Caco-2 (cell line): Measurements from ENCODE around the gene FOXP1. TPM values are rescaled to one million over a fixed set of nuclear protein-coding genes. Genes with fewer than 3 reads are reported as not detected.

Experiments used
- BruUV-seq: library from RNA; stranded (reverse); fragments of 400-500 nt; replicated peaks from 2 replicates; lab custom pipeline; 2021; lab: Mats Ljungman, UMichigan
- CTCF ChIA-PET: fragments of 300-600 bp; sonication (Branson Sonifier 250); formaldehyde crosslinking; loops from one replicate; lab custom pipeline; 2022; ENCODE audit warnings: antibody characterized with exemption; lab: Charles Lee
- POLR2A ChIA-PET: fragments of 300-600 bp; sonication (Branson Sonifier 250); formaldehyde crosslinking; loops from one replicate; lab custom pipeline; 2022; ENCODE audit warnings: antibody characterized with exemption; lab: Charles Lee
- DNase-seq, 2 experiments: peaks; one replicate each; pipeline versions ENCODE4 v3.0.0 to v3.0.0-alpha.2; 2020 to 2022
- H3K27me3 ChIP-seq: replicated peaks from 2 replicates; pipeline ENCODE4 v1.6.0; 2011; ENCODE audit warnings: low read length; ENCODE audit not compliant: control insufficient read depth, insufficient read depth
- H3K36me3 ChIP-seq: 2 replicates; pipeline ENCODE4 v1.5.1; 2011; ENCODE audit warnings: low read length; ENCODE audit not compliant: control insufficient read depth, insufficient read depth
- H3K4me1 ChIP-seq: fragments of 250-450 bp; sonication (Bioruptor Pico); 2 replicates; pipeline ENCODE4 v1.5.1; 2020; ENCODE audit warnings: mild to moderate bottlenecking
- H3K4me3 ChIP-seq: 2 replicates; pipeline ENCODE4 v1.5.1; 2011; ENCODE audit warnings: low read depth, mild to moderate bottlenecking, control low read depth, low read length
- H3K9me3 ChIP-seq: fragments of 250-450 bp; sonication (Bioruptor Pico); 2 replicates; pipeline ENCODE4 v1.5.1; 2020; ENCODE audit warnings: mild to moderate bottlenecking, moderate library complexity
- H3K27ac Mint-ChIP-seq: one replicate; pipeline ENCODE4 v1.8.0; 2022; ENCODE audit warnings: mixed read lengths; ENCODE audit not compliant: unreplicated experiment
- H3K27me3 Mint-ChIP-seq: one replicate; pipeline ENCODE4 v1.8.0; 2022; ENCODE audit warnings: mixed read lengths; ENCODE audit not compliant: insufficient read depth, unreplicated experiment
- H3K36me3 Mint-ChIP-seq: one replicate; pipeline ENCODE4 v1.8.0; 2022; ENCODE audit warnings: mild to moderate bottlenecking, mixed read lengths; ENCODE audit not compliant: insufficient read depth, unreplicated experiment
- H3K4me1 Mint-ChIP-seq: one replicate; pipeline ENCODE4 v1.8.0; 2022; ENCODE audit warnings: low read depth, mixed read lengths; ENCODE audit not compliant: unreplicated experiment
- H3K4me3 Mint-ChIP-seq: one replicate; pipeline ENCODE4 v1.8.0; 2022; ENCODE audit warnings: mild to moderate bottlenecking, moderate library complexity, mixed read lengths; ENCODE audit not compliant: unreplicated experiment
- H3K9me3 Mint-ChIP-seq: one replicate; pipeline ENCODE4 v1.8.0; 2022; ENCODE audit warnings: mixed read lengths; ENCODE audit not compliant: unreplicated experiment
- intact Hi-C: fragments of 100-400 bp; cut with micrococcal nuclease; formaldehyde crosslinking; loops from one replicate; pipeline ENCODE4 v1.10.0; 2022; ENCODE audit not compliant: unreplicated experiment
- total RNA-seq: library from RNA; stranded (reverse); gene quantifications from 2 replicates; pipeline ENCODE4 v1.2.3, GENCODE V29; 2022
- TF ChIP-seq, protein P1 (sequence below), 2 experiments: fragments of 200-600 bp in 1 of 2; IDR thresholded peaks; 1 replicate in 1 of 2; 2 replicates in 1 of 2; pipeline versions ENCODE4 v1.5.1 to v1.8.0; 2011 to 2022; ENCODE audit warnings: antibody characterized with exemption in 1 of 2, control low read depth in 1 of 2, inconsistent platforms in 1 of 2, low read depth in 1 of 2, low read length in 1 of 2, mild to moderate bottlenecking in 1 of 2, moderate library complexity in 1 of 2; ENCODE audit not compliant: insufficient read depth in 1 of 2, severe bottlenecking in 1 of 2, unreplicated experiment in 1 of 2

FOXP1 gene
- total RNA-seq, 1 experiment from 2014 or later = 131 TPM

DNA sequence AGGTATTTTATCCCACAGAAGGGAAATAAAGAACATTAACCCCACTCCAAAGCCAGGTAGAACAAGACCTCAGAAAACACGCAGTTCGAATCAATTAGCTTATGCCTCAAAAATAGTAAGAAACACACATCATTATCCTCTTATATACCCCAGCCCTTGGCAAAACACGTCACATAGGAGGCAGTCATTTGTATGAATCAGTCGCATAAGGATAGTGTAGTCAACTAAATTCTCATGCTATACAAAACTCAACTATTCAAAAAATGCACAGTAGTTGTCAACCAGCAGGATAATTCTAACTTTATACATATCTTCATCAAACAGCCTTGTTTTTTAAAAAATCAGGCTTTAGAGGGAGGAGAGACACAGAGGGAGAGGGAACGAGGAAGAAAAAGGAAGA is 298.4 kb downstream of the FOXP1 start:
- ChIA-PET POLR2A (no interaction called here), CTCF (no interaction called here)
- Mint-ChIP-seq H3K27ac (no peak overlapping the region), H3K36me3 (peaks cover 5% of the 10 kb centered on the region), H3K4me1 (peaks cover 12% of the 10 kb centered on the region), H3K4me3 (no peak overlapping the region), H3K9me3 (no peaks in the 10 kb centered on the region), H3K27me3 (no peaks in the 10 kb centered on the region)
- Histone ChIP-seq H3K36me3 (no peaks in the 10 kb centered on the region; the same call in 1 of the 2 replicates), H3K27me3 (no peaks in the 10 kb centered on the region), H3K9me3 (no peaks in the 10 kb centered on the region), H3K4me1 (peaks cover 31% of the 10 kb centered on the region), H3K4me3 (no peak overlapping the region)
- TF ChIP-seq, protein P1, sequence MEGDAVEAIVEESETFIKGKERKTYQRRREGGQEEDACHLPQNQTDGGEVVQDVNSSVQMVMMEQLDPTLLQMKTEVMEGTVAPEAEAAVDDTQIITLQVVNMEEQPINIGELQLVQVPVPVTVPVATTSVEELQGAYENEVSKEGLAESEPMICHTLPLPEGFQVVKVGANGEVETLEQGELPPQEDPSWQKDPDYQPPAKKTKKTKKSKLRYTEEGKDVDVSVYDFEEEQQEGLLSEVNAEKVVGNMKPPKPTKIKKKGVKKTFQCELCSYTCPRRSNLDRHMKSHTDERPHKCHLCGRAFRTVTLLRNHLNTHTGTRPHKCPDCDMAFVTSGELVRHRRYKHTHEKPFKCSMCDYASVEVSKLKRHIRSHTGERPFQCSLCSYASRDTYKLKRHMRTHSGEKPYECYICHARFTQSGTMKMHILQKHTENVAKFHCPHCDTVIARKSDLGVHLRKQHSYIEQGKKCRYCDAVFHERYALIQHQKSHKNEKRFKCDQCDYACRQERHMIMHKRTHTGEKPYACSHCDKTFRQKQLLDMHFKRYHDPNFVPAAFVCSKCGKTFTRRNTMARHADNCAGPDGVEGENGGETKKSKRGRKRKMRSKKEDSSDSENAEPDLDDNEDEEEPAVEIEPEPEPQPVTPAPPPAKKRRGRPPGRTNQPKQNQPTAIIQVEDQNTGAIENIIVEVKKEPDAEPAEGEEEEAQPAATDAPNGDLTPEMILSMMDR (IDR thresholded peaks at IDR 0.05; ENCODE audit: insufficient read depth in 1 of 2, low read depth in 1 of 2, low read length in 1 of 2, severe bottlenecking in 1 of 2, unreplicated experiment in 1 of 2) = no peak
- DNase-seq = no peak
- intact Hi-C loops = no loop called here
- no TSS peak for BruUV-seq

DNA sequence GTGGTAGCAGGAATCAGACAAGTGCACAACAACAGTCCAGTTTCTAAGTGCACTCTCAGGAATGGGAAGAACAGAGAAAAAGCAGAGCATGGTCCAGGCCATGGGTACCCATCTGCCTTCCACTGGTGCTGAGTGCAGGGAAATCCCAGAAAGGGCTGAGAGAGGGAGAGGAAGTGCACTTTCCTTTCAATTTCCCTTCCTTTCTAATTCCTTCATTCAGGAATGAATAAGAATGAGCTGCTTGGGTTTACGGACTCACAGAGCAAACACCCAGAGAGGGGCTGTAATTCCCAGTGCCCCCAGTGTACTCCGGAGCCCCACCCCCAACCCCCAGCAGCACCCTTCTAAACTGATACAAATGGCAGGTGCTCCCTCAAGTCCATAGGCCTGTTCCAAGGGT is 300.6 kb downstream of the FOXP1 start:
- CTCF ChIA-PET = no interaction called here
- no peaks in the 10 kb centered on the region for H3K27me3 ChIP-seq
- Mint-ChIP-seq H3K27ac (no peak overlapping the region), H3K27me3 (no peaks in the 10 kb centered on the region), H3K36me3 (peaks cover 5% of the 10 kb centered on the region), H3K9me3 (no peaks in the 10 kb centered on the region), H3K4me1 (peaks cover 6% of the 10 kb centered on the region), H3K4me3 (no peak overlapping the region)
- no peak overlapping the region for H3K4me3 ChIP-seq
- no peaks in the 10 kb centered on the region for H3K9me3 ChIP-seq
- DNase-seq = no peak
- BruUV-seq = no TSS peak
- no peaks in the 10 kb centered on the region; the same call in 1 of the 2 replicates for H3K36me3 ChIP-seq
- peaks cover 15% of the 10 kb centered on the region for H3K4me1 ChIP-seq
- intact Hi-C loops = no loop called here
- TF ChIP-seq, protein P1 (IDR thresholded peaks at IDR 0.05; ENCODE audit: insufficient read depth in 1 of 2, low read depth in 1 of 2, low read length in 1 of 2, severe bottlenecking in 1 of 2, unreplicated experiment in 1 of 2) = no peak
- POLR2A ChIA-PET = no interaction called here

DNA sequence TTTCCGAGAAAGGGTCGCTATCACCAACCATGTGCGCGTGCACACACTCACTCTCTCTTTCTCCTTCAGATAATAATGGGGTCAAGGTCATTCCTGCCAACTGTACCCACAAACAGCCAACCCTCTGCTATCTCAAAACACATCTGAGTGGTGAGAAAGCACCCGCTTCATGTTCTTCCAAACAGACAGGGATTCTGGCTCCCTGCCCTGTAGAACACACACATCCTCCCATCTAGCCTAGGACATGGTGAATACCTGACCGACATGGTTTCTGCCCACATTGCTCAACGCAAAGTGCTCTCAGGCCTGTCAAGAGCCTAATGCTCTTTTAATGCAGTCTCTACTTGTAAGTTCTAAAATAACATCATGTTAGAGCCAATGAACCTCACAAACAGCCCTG is 302.2 kb downstream of the FOXP1 start:
- Mint-ChIP-seq H3K4me3 (no peak overlapping the region), H3K9me3 (no peaks in the 10 kb centered on the region), H3K4me1 (peaks cover 18% of the 10 kb centered on the region), H3K27ac (no peak overlapping the region), H3K27me3 (no peaks in the 10 kb centered on the region), H3K36me3 (peaks cover 5% of the 10 kb centered on the region)
- TF ChIP-seq, protein P1 (IDR thresholded peaks at IDR 0.05; ENCODE audit: insufficient read depth in 1 of 2, low read depth in 1 of 2, low read length in 1 of 2, severe bottlenecking in 1 of 2, unreplicated experiment in 1 of 2) = no peak
- no peak overlapping the region for H3K4me3 ChIP-seq
- DNase-seq = no peak
- H3K9me3 ChIP-seq = no peaks in the 10 kb centered on the region
- intact Hi-C loops = no loop called here
- no TSS peak for BruUV-seq
- no peaks in the 10 kb centered on the region for H3K27me3 ChIP-seq
- H3K4me1 ChIP-seq = peaks cover 3% of the 10 kb centered on the region; the same call in 1 of the 2 replicates
- ChIA-PET POLR2A (no interaction called here), CTCF (no interaction called here)
- H3K36me3 ChIP-seq = no peaks in the 10 kb centered on the region; the same call in 1 of the 2 replicates
